HG02840 (cell line): ENCODE data around the gene YWHAE.
"Not testable (repeated sequence)": the region's sequence is repeated elsewhere in the genome, so short reads cannot be mapped to it uniquely, and the experiment has no call there.

Source experiments
- ATAC-seq: cut with Tn5 transposase; IDR thresholded peaks from one replicate; pipeline ENCODE4 v1.9.1; 2021; ENCODE audit warnings: mild to moderate bottlenecking, moderate library complexity, moderate number of reproducible peaks; ENCODE audit not compliant: unreplicated experiment, low FRiP score

YWHAE gene

GRCh38 chr17:1375615-1376014 lies 24.4 kb downstream of the YWHAE start:
- ATAC-seq, result no peak

- ATAC-seq, result no peak
Measured at GRCh38 chr17:1374431-1375177, 25.4 kb downstream of the YWHAE start.

GRCh38 chr17:1373707-1374237 lies 26.2 kb downstream of the YWHAE start:
- no peak for ATAC-seq

GRCh38 chr17:1372618-1373017 lies 27.4 kb downstream of the YWHAE start:
- no peak for ATAC-seq

GRCh38 chr17:1371893-1372590 lies 28.0 kb downstream of the YWHAE start:
- no peak for ATAC-seq

- ATAC-seq, result no peak
Measured at GRCh38 chr17:1368588-1368987, 31.4 kb downstream of the YWHAE start.

- no peak for ATAC-seq
Measured at GRCh38 chr17:1367351-1367745, 32.7 kb downstream of the YWHAE start.

GRCh38 chr17:1366234-1366633 lies 33.8 kb downstream of the YWHAE start:
- no peak for ATAC-seq

- ATAC-seq, result no peak
Measured at GRCh38 chr17:1365445-1366039, 34.5 kb downstream of the YWHAE start.

GRCh38 chr17:1362964-1363363 lies 37.1 kb downstream of the YWHAE start:
- no peak for ATAC-seq

GRCh38 chr17:1362065-1362848 lies 37.8 kb downstream of the YWHAE start:
- no peak for ATAC-seq

GRCh38 chr17:1360975-1361374 lies 39.0 kb downstream of the YWHAE start:
- ATAC-seq, result no peak

- not testable (repeated sequence) for ATAC-seq
Measured at GRCh38 chr17:1360315-1360714, 39.7 kb downstream of the YWHAE start.

GRCh38 chr17:1354030-1354429 lies 46.0 kb downstream of the YWHAE start:
- no peak for ATAC-seq

- ATAC-seq, result not testable (repeated sequence)
Measured at GRCh38 chr17:1352530-1352929, 47.5 kb downstream of the YWHAE start.

- no peak for ATAC-seq
Measured at GRCh38 chr17:1351971-1352370, 48.1 kb downstream of the YWHAE start.

GRCh38 chr17:1351275-1351674 lies 48.7 kb downstream of the YWHAE start:
- ATAC-seq, result no peak

- no peak for ATAC-seq
Measured at GRCh38 chr17:1347589-1348323, 52.3 kb downstream of the YWHAE start.

GRCh38 chr17:1344521-1344920 lies 55.5 kb downstream of the YWHAE start:
- ATAC-seq, result no peak

GRCh38 chr17:1343554-1343953 lies 56.5 kb downstream of the YWHAE start:
- no peak for ATAC-seq
